SK-N-SH (cell line): ENCODE results near the gene UGT1A3.

Source experiments
- EP300 ChIP-seq, 2 experiments: IDR thresholded peaks; 2 replicates each; pipeline versions ENCODE4 v1.4.0 to v1.6.1; 2012; ENCODE audit warnings: borderline replicate concordance in 1 of 2, low read depth in 1 of 2, low read length in 1 of 2
- EZH2phosphoT487 ChIP-seq: fragments of 200-600 bp; sonication (generic); IDR thresholded peaks from 2 replicates; pipeline ENCODE4 v1.6.1; 2017; ENCODE audit warnings: low read depth, mixed run types, mild to moderate bottlenecking, antibody characterized with exemption, moderate library complexity, borderline replicate concordance
- GABPA ChIP-seq: IDR thresholded peaks from 2 replicates; pipeline ENCODE4 v1.4.0; 2012; ENCODE audit warnings: low read depth, mild to moderate bottlenecking
- NFIC ChIP-seq: IDR thresholded peaks from 2 replicates; pipeline ENCODE4 v1.4.0; 2012; ENCODE audit warnings: borderline replicate concordance
- RAD21 ChIP-seq: IDR thresholded peaks from 2 replicates; pipeline ENCODE4 v1.6.1; 2012; ENCODE audit warnings: mild to moderate bottlenecking, low read length
- SIN3A ChIP-seq: IDR thresholded peaks from 2 replicates; pipeline ENCODE4 v1.6.1; 2012; ENCODE audit warnings: low read depth, mild to moderate bottlenecking, low read length, moderate library complexity, borderline replicate concordance
- YY1 ChIP-seq: IDR thresholded peaks from 2 replicates; pipeline ENCODE4 v1.4.0; 2012; ENCODE audit warnings: low read depth, mild to moderate bottlenecking
- TF ChIP-seq, protein P1 (sequence below): fragments of 200-600 bp; sonication (generic); IDR thresholded peaks from 2 replicates; pipeline ENCODE4 v1.6.1; 2017; ENCODE audit warnings: antibody characterized with exemption, mild to moderate bottlenecking, moderate library complexity

DNA sequence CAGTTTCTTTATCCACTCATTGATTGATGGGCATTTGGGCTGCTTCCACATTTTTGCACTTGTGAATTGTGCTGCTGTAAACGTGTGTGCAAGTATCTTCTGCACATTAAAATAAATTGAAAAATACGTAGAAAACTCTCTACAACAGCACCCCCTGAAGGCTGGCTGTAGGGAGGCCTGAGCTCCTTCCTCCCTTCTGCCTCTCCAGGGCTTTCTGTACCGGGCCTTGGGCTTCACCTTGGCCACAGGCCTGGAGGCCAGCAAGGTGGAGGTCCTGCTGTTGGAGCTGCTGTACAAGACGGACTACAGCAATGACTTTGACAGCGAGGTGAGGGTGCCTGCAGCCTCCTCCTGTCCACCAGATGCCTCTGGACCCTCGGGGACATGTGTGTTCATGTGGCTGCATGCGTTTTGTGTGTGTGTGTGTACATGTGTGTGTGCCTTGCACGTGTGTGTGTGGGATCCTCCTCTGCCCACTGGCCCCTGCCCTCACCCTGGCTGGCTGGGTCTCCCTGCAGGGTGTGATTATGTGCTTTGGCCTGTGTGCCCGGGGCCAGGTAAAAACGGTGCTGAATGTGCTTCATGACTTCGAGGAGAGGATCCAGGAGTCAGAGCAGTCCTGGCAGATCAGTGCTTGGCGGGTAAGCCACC is 78.5 kb downstream of the UGT1A3 start:
- TF ChIP-seq EZH2phosphoT487 (no peak), NFIC (no peak), EP300 (IDR thresholded peaks at IDR 0.05; ENCODE audit: borderline replicate concordance in 1 of 2, low read depth in 1 of 2, low read length in 1 of 2) (no peak), RAD21 (no peak), GABPA (no peak), YY1 (no peak), SIN3A (no peak)
- TF ChIP-seq, protein P1, sequence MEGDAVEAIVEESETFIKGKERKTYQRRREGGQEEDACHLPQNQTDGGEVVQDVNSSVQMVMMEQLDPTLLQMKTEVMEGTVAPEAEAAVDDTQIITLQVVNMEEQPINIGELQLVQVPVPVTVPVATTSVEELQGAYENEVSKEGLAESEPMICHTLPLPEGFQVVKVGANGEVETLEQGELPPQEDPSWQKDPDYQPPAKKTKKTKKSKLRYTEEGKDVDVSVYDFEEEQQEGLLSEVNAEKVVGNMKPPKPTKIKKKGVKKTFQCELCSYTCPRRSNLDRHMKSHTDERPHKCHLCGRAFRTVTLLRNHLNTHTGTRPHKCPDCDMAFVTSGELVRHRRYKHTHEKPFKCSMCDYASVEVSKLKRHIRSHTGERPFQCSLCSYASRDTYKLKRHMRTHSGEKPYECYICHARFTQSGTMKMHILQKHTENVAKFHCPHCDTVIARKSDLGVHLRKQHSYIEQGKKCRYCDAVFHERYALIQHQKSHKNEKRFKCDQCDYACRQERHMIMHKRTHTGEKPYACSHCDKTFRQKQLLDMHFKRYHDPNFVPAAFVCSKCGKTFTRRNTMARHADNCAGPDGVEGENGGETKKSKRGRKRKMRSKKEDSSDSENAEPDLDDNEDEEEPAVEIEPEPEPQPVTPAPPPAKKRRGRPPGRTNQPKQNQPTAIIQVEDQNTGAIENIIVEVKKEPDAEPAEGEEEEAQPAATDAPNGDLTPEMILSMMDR, result no peak
